ENCODE data around the gene SYCP2L.

GRCh38 chr6:10964684-10965083 is 77.8 kb downstream of the SYCP2L start:
- TF ChIP-seq YY1 (IDR thresholded peaks at IDR 0.05; ENCODE audit: low read depth, low read length) (no peak), BHLHE40 (IDR thresholded peaks at IDR 0.05; ENCODE audit: borderline replicate concordance in 1 of 2, low read depth in 2 of 2, low read length in 1 of 2) (no peak), ATF2 (IDR thresholded peaks at IDR 0.05; ENCODE audit: low read length) (no peak), MAX (IDR thresholded peaks at IDR 0.05; ENCODE audit: low read depth, low read length) (no peak), SMC3 (IDR thresholded peaks at IDR 0.05; ENCODE audit: borderline replicate concordance, low read length) (no peak), POLR2A (IDR thresholded peaks at IDR 0.05; ENCODE audit: low read depth, low read length) (no peak), CTCF (IDR thresholded peaks at IDR 0.05 in 2 of 3, conservative IDR thresholded peaks at IDR 0.05 in 1 of 3; ENCODE audit: control insufficient read depth in 2 of 3, extremely low read depth in 1 of 3, insufficient read depth in 1 of 3, low read depth in 3 of 3, low read length in 3 of 3) (no peak), MXI1 (IDR thresholded peaks at IDR 0.05; ENCODE audit: low read depth, low read length) (no peak), ZNF274 (IDR thresholded peaks at IDR 0.05; ENCODE audit: insufficient read depth, insufficient read length) (no peak)

Measured in GM12878 (cell line).